Measurements from ENCODE around the gene ERFE. TPM values are rescaled to one million over a fixed set of nuclear protein-coding genes. Genes with fewer than 3 reads are reported as not detected.

ERFE gene
- total and polyA plus RNA-seq, 2 of the 13 experiments (the other 11 are each of a cell fraction or from before 2014, with no cell fraction given): 0.09 TPM; not detected in 1

- ChIA-PET POLR2A (no interaction called here), CTCF (ENCODE audit: low intra/inter-chr PET ratio, low total read pairs) (no interaction called here)
- H3K4me1 ChIP-seq (ENCODE audit: insufficient read depth, low read length): 0 out of 2 replicates have a peak, but pooled peaks cover 11% of the 10 kb centered on the region
- H3K9me3 ChIP-seq (ENCODE audit: low read length): no peaks in the 10 kb centered on the region
- no peaks in the 10 kb centered on the region for H3K36me3 ChIP-seq (replicated peaks in 1 of 2; ENCODE audit: control insufficient read depth in 1 of 2, insufficient read depth in 2 of 2, low read length in 2 of 2)
- no peak overlapping the region for H2AFZ ChIP-seq (ENCODE audit: low read length)
- no peak overlapping the region for H3K27ac ChIP-seq (ENCODE audit: extremely low read length, insufficient read depth, low read length)
- H3K9ac ChIP-seq (ENCODE audit: insufficient read depth, low read depth, low read length): no peak overlapping the region
- no TSS peak for BruUV-seq (replicated peaks)
- DNase-seq (ENCODE audit: low spot score): no peak
- H3K27me3 ChIP-seq (ENCODE audit: control insufficient read depth in 1 of 2, insufficient read depth in 2 of 2, low read length in 2 of 2): peaks cover 0 to 49% of the 10 kb centered on the region in 2 experiments; a peak in 3 of 5 replicates
- H3K79me2 ChIP-seq (ENCODE audit: insufficient read depth, low read length): no peaks in the 10 kb centered on the region
- WGBS (ENCODE audit: low lambda C conversion rate): 21% methylated on average over 8 of the region's 11 CpGs
- peak; percentile 33 for ATAC-seq
- TF ChIP-seq ZNF343 (CRISPR knock-in tag; IDR thresholded peaks at IDR 0.05) (no peak), ZNF687 (CRISPR knock-in tag; IDR thresholded peaks at IDR 0.05) (0 out of 2 replicates have a peak, but pooled peaks have one; percentile 11), RAD51 (IDR thresholded peaks at IDR 0.05; ENCODE audit: borderline replicate concordance) (0 out of 2 replicates have a peak, but pooled peaks have one; percentile 4), UBTF (CRISPR knock-in tag; IDR thresholded peaks at IDR 0.05) (peak; percentile 27; the same call in 1 of the 2 replicates), RXRB (CRISPR knock-in tag; IDR thresholded peaks at IDR 0.05; ENCODE audit: borderline replicate concordance) (no peak), ZFX (CRISPR knock-in tag; IDR thresholded peaks at IDR 0.05; ENCODE audit: low read depth) (peak; percentile 20; the same call in 1 of the 2 replicates), PCBP2 (optimal IDR thresholded peaks at IDR 0.05; ENCODE audit: low read depth, low read length, poor library complexity, severe bottlenecking) (peak; percentile 67)
- H3K4me2 ChIP-seq (ENCODE audit: low read depth, low read length): no peak overlapping the region
- H3K4me3 ChIP-seq (replicated peaks in 1 of 3; ENCODE audit: insufficient read depth in 1 of 3, low read depth in 2 of 3, low read length in 3 of 3): no peak overlapping the region
- FAIRE-seq: no peak
- intact Hi-C loops (cut with micrococcal nuclease; ENCODE audit: unreplicated experiment): no loop called here
- in situ Hi-C loops (cut with HindIII; ENCODE audit: extremely low pct_ligation_motif_present, low pct_unique_long_range_greater_than_20kb): no loop called here
- H4K20me1 ChIP-seq (ENCODE audit: insufficient read depth, low read length): no peaks in the 10 kb centered on the region
Measured at GRCh38 chr2:238117199-238118154, 41.3 kb upstream of the ERFE start.

Data from HepG2 (cell line).